A673 (cell line): ENCODE data around the gene ANGPTL3.

Experiments used
- CTCF ChIP-seq: fragments of 300-800, 200-600 bp; sonication (generic); conservative IDR thresholded peaks from 2 replicates; pipeline ENCODE4 v1.5.1; 2017; ENCODE audit warnings: low read depth, mild to moderate bottlenecking, antibody characterized with exemption, low read length, moderate library complexity, mixed read lengths
- EZH2 ChIP-seq: fragments of 200-600 bp; sonication (generic); IDR thresholded peaks from 2 replicates; pipeline ENCODE4 v1.6.1; 2017; ENCODE audit warnings: borderline replicate concordance, low read depth, mild to moderate bottlenecking, mixed read lengths, antibody characterized with exemption, low read length; ENCODE audit not compliant: poor library complexity, severe bottlenecking

- TF ChIP-seq CTCF (no peak), EZH2 (no peak)
Observed at GRCh38 chr1:62654744-62655143, 57.4 kb downstream of the ANGPTL3 start.
